Parathyroid adenoma (tissue), 2 donors: ENCODE results near the gene SPATA46.

Experiments used
- H2AFZ ChIP-seq: fragments of 300-600 bp; sonication (generic); one replicate; pipeline ENCODE4 v1.7.0; 2017; ENCODE audit warnings: antibody characterized with exemption, mild to moderate bottlenecking
- H3K27ac ChIP-seq: fragments of 300-600 bp; sonication (generic); one replicate; pipeline ENCODE4 v1.7.0; 2017
- H3K27me3 ChIP-seq: fragments of 300-600 bp; sonication (generic); one replicate; pipeline ENCODE4 v1.7.0; 2017; ENCODE audit warnings: low read length; ENCODE audit not compliant: control insufficient read depth, insufficient read depth
- H3K36me3 ChIP-seq: fragments of 300-600 bp; sonication (generic); one replicate; pipeline ENCODE4 v1.7.0; 2017; ENCODE audit warnings: low read length; ENCODE audit not compliant: control insufficient read depth, insufficient read depth
- H3K4me1 ChIP-seq: fragments of 300-600 bp; sonication (generic); one replicate; pipeline ENCODE4 v1.7.0; 2017; ENCODE audit warnings: control low read depth
- H3K4me2 ChIP-seq: fragments of 300-600 bp; sonication (generic); one replicate; pipeline ENCODE4 v1.7.0; 2017; ENCODE audit warnings: low read length
- H3K4me3 ChIP-seq: fragments of 300-600 bp; sonication (generic); one replicate; pipeline ENCODE4 v1.7.0; 2017; ENCODE audit warnings: low read depth, low read length
- H3K79me2 ChIP-seq: fragments of 300-600 bp; sonication (generic); one replicate; pipeline ENCODE4 v1.7.0; 2017; ENCODE audit warnings: control low read depth
- H3K9ac ChIP-seq: fragments of 300-600 bp; sonication (generic); one replicate; pipeline ENCODE4 v1.7.0; 2017; ENCODE audit warnings: mild to moderate bottlenecking
- H3K9me3 ChIP-seq: fragments of 300-600 bp; sonication (generic); one replicate; pipeline ENCODE4 v1.7.0; 2017; ENCODE audit warnings: low read length; ENCODE audit not compliant: control insufficient read depth
- CTCF ChIP-seq: fragments of 300-600 bp; sonication (generic); IDR thresholded peaks from one replicate; pipeline ENCODE4 v1.7.0; 2017; ENCODE audit warnings: antibody characterized with exemption, mild to moderate bottlenecking
- donor health status: primary hyperparathyroidism.

SPATA46 gene

GRCh38 chr1:162367772-162368171 lies 8.9 kb downstream of the SPATA46 start:
- no peak overlapping the region for H3K9ac ChIP-seq
- H3K4me2 ChIP-seq: no peak overlapping the region

GRCh38 chr1:162367073-162367472 lies 9.6 kb downstream of the SPATA46 start:
- no peak for TF ChIP-seq CTCF
- Histone ChIP-seq H3K4me3 (no peak overlapping the region), H3K27ac (no peak overlapping the region)

More at GRCh38 chr1:162367772-162368171, 8.9 kb downstream of the SPATA46 start:
- no peaks in the 10 kb centered on the region for H3K9me3 ChIP-seq
- H3K4me3 ChIP-seq: no peak overlapping the region
- H3K4me1 ChIP-seq: no peaks in the 10 kb centered on the region
- no peak overlapping the region for H2AFZ ChIP-seq
- no peaks in the 10 kb centered on the region for H3K79me2 ChIP-seq
- H3K27ac ChIP-seq: no peak overlapping the region
- no peak for TF ChIP-seq CTCF
- no peaks in the 10 kb centered on the region for H3K36me3 ChIP-seq
- H3K27me3 ChIP-seq: no peaks in the 10 kb centered on the region

GRCh38 chr1:162366671-162367070 lies 10.0 kb downstream of the SPATA46 start:
- H3K27me3 ChIP-seq: no peaks in the 10 kb centered on the region
- H3K36me3 ChIP-seq: no peaks in the 10 kb centered on the region
- H3K79me2 ChIP-seq: no peaks in the 10 kb centered on the region
- no peak overlapping the region for H3K4me3 ChIP-seq
- TF ChIP-seq CTCF: no peak
- H3K9me3 ChIP-seq: no peaks in the 10 kb centered on the region
- no peak overlapping the region for H3K9ac ChIP-seq
- no peaks in the 10 kb centered on the region for H3K4me1 ChIP-seq
- no peak overlapping the region for H3K27ac ChIP-seq
- no peak overlapping the region for H2AFZ ChIP-seq
- no peak overlapping the region for H3K4me2 ChIP-seq

More at GRCh38 chr1:162367073-162367472, 9.6 kb downstream of the SPATA46 start:
- H3K9ac ChIP-seq: no peak overlapping the region
- no peak overlapping the region for H2AFZ ChIP-seq
- H3K4me2 ChIP-seq: no peak overlapping the region
- H3K27me3 ChIP-seq: no peaks in the 10 kb centered on the region
- no peaks in the 10 kb centered on the region for H3K9me3 ChIP-seq
- H3K4me1 ChIP-seq: no peaks in the 10 kb centered on the region
- no peaks in the 10 kb centered on the region for H3K79me2 ChIP-seq
- H3K36me3 ChIP-seq: no peaks in the 10 kb centered on the region

GRCh38 chr1:162366149-162366548 lies 10.5 kb downstream of the SPATA46 start:
- Histone ChIP-seq H2AFZ (no peak overlapping the region), H3K4me3 (no peak overlapping the region), H3K27ac (no peak overlapping the region), H3K9me3 (no peaks in the 10 kb centered on the region), H3K36me3 (no peaks in the 10 kb centered on the region), H3K4me2 (no peak overlapping the region), H3K9ac (no peak overlapping the region), H3K27me3 (no peaks in the 10 kb centered on the region), H3K79me2 (no peaks in the 10 kb centered on the region), H3K4me1 (no peaks in the 10 kb centered on the region)
- no peak for TF ChIP-seq CTCF

GRCh38 chr1:162365284-162366020 lies 11.2 kb downstream of the SPATA46 start:
- Histone ChIP-seq H3K4me1 (no peaks in the 10 kb centered on the region), H2AFZ (no peak overlapping the region)

More at GRCh38 chr1:162365284-162366020, 11.2 kb downstream of the SPATA46 start:
- Histone ChIP-seq H3K27ac (no peak overlapping the region), H3K9ac (no peak overlapping the region), H3K9me3 (no peaks in the 10 kb centered on the region), H3K27me3 (no peaks in the 10 kb centered on the region), H3K36me3 (no peaks in the 10 kb centered on the region), H3K4me3 (no peak overlapping the region), H3K4me2 (no peak overlapping the region), H3K79me2 (no peaks in the 10 kb centered on the region)
- no peak for TF ChIP-seq CTCF
